Activated T-helper 9 cell treated with anti-CD3 and anti-CD28 coated beads, Interleukin-2, amount 50 U/mL, for 16 hours (primary cell): Measurements from ENCODE around the gene DHX40.
"Not testable (repeated sequence)": the region's sequence is repeated elsewhere in the genome, so short reads cannot be mapped to it uniquely, and the experiment has no call there.

Experiments
- DNase-seq: peaks from one replicate; pipeline ENCODE4 v3.0.0-alpha.2; 2020; ENCODE audit warnings: low read depth

The DHX40 gene

GRCh38 chr17:59561042-59561441 is 4.4 kb upstream of the DHX40 start:
- DNase-seq, result no peak

DNA sequence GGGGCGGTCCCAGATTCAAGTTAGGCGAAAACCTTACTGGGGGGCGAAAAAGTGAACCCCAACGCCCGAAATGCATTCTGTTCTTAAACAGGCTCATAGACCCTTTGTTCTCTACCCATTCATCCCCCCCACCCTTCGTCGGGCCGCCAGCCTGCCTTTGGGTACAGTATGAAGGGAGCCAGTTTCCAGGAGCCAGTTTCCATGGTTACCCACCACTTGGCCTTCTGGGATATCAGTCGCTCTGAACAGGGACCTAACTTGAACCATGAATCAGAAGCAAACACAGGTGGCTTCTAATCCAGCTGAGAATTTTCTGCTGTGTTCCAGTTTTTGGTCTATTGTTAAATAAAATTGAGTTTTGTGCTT is 532 bp downstream of the DHX40 start:
- DNase-seq, result peak; percentile 30

- DNase-seq, result not testable (repeated sequence)
These were observed 3.7 kb downstream of the DHX40 start for GRCh38 chr17:59569151-59569550.

DNA sequence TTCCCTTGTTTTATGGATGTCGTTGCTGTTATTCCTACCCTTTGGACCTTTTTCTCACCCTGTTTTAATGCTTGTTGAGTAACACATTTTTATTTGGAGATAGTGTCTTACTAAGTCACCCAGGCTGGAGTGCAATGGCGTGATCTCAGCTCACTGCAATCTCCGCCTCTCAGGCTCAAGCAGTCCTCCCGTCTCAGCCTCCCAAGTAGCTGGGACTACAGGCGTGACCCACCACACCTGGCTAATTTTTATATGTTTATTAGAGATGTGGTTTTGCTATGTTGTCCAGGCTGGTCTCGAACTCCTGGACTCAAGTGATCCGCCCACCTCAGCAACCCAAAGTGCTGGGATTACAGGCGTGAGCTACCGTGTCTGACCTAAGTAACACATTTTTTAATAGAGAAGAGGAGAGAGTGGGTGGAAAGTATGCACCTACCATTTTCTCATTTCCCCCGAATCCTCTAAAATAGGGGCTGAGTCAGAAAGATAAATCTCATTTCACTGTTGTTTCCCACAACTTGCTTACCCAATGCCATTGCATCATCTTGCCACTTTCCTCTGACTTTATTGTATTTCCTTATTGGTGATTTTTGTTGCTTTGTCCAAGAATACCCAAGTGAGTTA is 7.0 kb downstream of the DHX40 start:
- DNase-seq, result no peak

- not testable (repeated sequence) for DNase-seq
These were observed 18.8 kb downstream of the DHX40 start for GRCh38 chr17:59584168-59584567.

DNA sequence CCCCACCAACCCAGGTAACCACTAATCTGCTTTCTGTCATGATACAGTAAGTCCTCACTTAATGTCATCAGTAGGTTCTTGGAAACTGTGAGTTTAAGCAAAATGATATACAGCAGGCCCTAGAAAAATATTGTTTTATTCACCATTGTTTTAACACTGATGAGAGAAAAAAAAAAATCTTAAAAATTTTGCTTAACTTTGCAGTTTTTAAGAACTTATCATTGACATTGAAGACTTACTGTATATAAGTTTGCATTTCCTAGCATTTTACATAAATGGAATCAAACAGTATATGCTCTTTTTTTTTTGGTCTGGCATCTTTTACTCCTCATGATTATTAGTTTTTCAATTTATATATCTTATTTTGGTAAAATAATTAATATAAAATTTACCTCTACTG is 34.8 kb downstream of the DHX40 start:
- DNase-seq, result no peak

DNA sequence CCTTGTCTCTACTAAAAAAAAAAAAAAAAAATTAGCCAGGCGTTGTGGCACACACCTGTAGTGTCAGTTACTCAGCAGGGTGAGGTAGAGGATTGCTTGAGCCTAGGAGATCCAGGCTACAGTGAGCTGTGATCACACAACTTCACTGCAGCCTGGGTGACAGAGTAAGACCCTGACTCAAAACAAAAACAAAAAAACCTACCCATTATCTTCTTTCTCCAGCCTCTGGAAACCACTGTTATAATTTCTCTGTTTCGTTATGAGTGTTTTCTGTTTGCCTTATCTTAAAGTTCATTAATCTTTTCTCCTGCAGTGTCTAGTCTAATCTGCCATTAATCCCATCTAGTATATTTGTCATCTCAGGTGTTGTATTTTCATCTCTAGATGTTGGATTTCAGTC is 35.7 kb downstream of the DHX40 start:
- no peak for DNase-seq

- no peak for DNase-seq
These were observed 41.7 kb downstream of the DHX40 start for GRCh38 chr17:59607061-59607460.

- no peak for DNase-seq
These were observed 42.5 kb downstream of the DHX40 start for GRCh38 chr17:59607817-59608403.

- no peak for DNase-seq
These were observed 46.1 kb downstream of the DHX40 start for GRCh38 chr17:59611503-59611902.

GRCh38 chr17:59616253-59616920 is 51.0 kb downstream of the DHX40 start:
- no peak for DNase-seq

GRCh38 chr17:59617156-59617732 is 51.8 kb downstream of the DHX40 start:
- DNase-seq, result no peak

DNA sequence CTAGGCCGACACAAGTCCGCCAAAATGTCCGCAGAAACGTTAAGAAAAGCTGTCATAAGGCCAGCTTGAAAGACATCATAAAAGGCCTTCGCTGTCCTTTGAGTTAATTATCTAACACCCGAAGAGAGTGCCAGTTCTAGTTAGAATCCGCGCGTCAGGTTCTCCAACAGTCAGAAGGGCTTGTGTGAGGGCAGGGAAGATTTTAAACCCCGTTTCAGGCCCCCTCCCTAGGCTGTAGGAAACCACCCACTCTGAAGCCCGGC is 53.6 kb downstream of the DHX40 start:
- no peak for DNase-seq

GRCh38 chr17:59619298-59620063 is 54.1 kb downstream of the DHX40 start, which contains the start of gene CLTC:
TSS of gene CLTC (plus strand) at chr17:59619895. CDS start at chr17:59620132, 237 bp downstream.
- peak; percentile 91 for DNase-seq

DNA sequence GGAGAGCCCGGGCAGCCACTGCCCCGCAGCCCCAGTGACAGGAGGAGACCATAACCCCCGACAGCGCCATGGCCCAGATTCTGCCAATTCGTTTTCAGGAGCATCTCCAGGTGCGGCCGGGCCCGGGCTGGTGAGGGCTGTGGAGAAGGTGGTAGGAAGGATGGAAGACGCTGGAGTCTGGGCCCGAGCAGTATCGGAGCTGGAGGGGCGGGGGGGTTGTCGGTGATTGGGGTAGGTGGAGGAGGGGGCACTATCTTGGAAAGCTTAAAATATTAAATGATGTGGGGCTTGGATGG is 54.6 kb downstream of the DHX40 start:
- no peak for DNase-seq

DNA sequence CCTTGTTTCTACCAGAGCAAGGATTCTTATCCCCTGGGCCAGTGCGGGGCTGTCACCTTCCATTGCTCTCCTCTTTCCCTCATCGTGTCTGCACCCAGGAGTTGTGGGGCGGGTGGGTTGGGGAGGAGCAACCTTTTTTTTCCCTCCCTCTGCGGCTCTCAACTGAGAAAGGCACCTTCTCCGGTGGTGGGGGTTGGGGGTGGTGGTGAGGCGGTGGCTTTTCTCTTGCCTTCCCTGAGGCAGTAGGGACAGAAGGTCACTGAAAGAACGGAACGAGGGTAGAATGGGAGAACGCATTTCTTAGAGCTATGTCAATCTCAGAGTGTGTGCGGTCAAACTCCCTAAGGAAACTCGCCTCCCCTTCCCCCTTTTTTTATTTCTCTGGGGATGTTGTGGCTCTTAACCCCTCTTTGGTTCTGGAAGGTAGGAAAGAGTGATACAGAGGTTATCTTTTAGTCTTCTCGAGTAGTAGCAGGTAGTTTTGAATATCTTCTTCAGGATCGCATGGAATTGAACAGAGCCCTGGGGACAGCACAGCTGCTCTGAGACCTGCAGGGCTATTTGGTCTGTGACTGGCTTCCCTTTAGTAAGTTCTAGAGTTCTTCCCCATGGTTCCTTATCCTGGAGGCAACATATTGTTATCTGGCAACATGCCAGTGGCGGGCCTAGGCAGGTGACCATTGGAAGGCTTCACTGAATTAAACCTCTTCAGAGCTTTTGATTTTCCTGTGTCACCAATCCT is 55.3 kb downstream of the DHX40 start:
- DNase-seq, result peak; percentile 40

DNA sequence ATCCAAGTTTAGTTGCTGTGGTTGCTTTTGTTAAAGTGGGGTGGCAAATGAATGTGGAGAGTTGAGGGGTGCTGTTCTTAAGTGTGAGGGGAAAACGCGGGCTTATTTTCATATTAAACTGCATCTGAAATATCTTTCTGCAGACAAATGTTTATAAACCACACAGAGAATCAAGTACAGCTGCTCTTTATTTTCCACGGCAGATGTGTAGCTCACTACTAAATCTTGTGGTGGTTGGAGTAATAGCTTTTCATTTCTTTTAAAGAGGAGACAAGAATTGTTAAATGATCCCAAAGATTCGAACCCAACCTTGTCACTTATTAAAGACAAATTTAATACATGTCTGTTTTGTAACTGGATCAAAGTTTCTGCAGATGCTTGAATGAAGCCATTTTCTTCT is 56.4 kb downstream of the DHX40 start:
- no peak for DNase-seq

- DNase-seq, result no peak
These were observed 57.7 kb downstream of the DHX40 start for GRCh38 chr17:59623151-59623550.

- DNase-seq, result no peak
These were observed 61.3 kb downstream of the DHX40 start for GRCh38 chr17:59626756-59627155.

DNA sequence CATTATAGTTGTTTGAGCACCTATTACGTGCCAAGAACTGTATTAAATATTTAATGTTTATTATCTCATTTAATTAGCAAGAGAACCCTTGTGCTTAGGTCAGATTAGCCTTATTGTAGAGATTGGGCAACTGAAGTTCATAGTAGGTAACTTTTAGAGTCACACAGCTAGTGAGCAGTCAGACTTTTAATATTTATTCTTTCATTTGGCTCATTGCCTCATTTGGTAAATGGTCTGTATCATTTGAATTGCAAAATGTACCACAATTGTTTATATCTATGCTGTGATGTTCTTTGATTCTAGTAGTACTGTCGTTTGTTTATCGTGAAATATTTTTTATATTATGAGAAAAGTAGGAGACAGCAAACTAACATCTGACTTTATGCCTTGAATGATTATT is 61.9 kb downstream of the DHX40 start:
- no peak for DNase-seq

- DNase-seq, result no peak
These were observed 62.4 kb downstream of the DHX40 start for GRCh38 chr17:59627770-59628171.

DNA sequence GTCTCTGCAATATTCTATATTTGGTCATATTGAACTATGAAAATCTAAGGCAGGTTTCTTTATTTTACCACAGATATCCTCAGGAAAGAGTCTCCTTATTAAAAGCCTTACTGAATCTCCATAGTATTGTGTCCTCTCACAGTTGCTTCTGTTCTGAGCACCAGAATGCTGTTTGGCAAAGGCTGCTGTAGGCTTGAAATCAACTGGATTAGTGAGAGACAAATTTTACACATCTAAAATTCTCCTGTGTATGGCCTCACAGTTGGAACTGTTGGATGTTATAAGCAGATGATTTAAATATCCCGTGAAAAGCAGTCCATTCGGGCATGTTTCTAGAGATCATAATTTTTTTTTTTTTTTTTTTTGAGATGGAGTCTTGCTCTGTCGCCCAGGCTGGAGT is 63.8 kb downstream of the DHX40 start:
- DNase-seq, result no peak
